Loucy (cell line): ENCODE results near the gene LCN12.
A peak's percentile ranks its signal among the peaks of the same experiment; 100 is the strongest.

Experiments used
- H2AFZ ChIP-seq: fragments of 200-600 bp; sonication (generic); 2 replicates; pipeline ENCODE4 v1.6.0; 2016; ENCODE audit warnings: antibody characterized with exemption, mild to moderate bottlenecking, low read length, moderate library complexity
- H3F3A ChIP-seq: fragments of 200-600 bp; 2 replicates; pipeline ENCODE4 v1.6.0; 2016; ENCODE audit warnings: antibody characterized with exemption, low read depth, mild to moderate bottlenecking
- H3K27me3 ChIP-seq: fragments of 200-600 bp; sonication (generic); 2 replicates; pipeline ENCODE4 v1.6.1; 2014; ENCODE audit warnings: low read length, mild to moderate bottlenecking; ENCODE audit not compliant: insufficient read depth, poor library complexity, severe bottlenecking
- H3K36me3 ChIP-seq: fragments of 200-600 bp; sonication (generic); 2 replicates; pipeline ENCODE4 v1.6.1; 2016; ENCODE audit warnings: low read length; ENCODE audit not compliant: insufficient read depth
- H3K4me1 ChIP-seq: fragments of 200-600 bp; sonication (generic); 2 replicates; pipeline ENCODE4 v1.5.1; 2014; ENCODE audit warnings: low read length, mild to moderate bottlenecking; ENCODE audit not compliant: insufficient read depth, poor library complexity, severe bottlenecking
- H3K4me2 ChIP-seq: fragments of 200-600 bp; sonication (generic); 2 replicates; pipeline ENCODE4 v1.6.0; 2014; ENCODE audit warnings: antibody characterized with exemption, low read length, low read depth, mild to moderate bottlenecking; ENCODE audit not compliant: poor library complexity, severe bottlenecking
- H3K4me3 ChIP-seq: fragments of 200-600 bp; sonication (generic); 2 replicates; pipeline ENCODE4 v1.5.1; 2014; ENCODE audit warnings: low read length, mild to moderate bottlenecking, mixed read lengths; ENCODE audit not compliant: poor library complexity, severe bottlenecking
- H3K79me2 ChIP-seq: fragments of 200-600 bp; sonication (generic); 2 replicates; pipeline ENCODE4 v1.6.1; 2014; ENCODE audit warnings: low read length; ENCODE audit not compliant: insufficient read depth
- H3K9ac ChIP-seq: fragments of 200-600 bp; sonication (generic); 2 replicates; pipeline ENCODE4 v1.6.0; 2014; ENCODE audit warnings: mild to moderate bottlenecking, low read depth, low read length, moderate library complexity; ENCODE audit not compliant: poor library complexity, severe bottlenecking
- H3K9me2 ChIP-seq: fragments of 200-600 bp; sonication (generic); replicated peaks from 2 replicates; pipeline ENCODE4 v1.6.1; 2016; ENCODE audit warnings: low read depth, low read length, mixed read lengths
- H3K9me3 ChIP-seq: fragments of 200-600 bp; sonication (generic); 2 replicates; pipeline ENCODE4 v1.6.1; 2014; ENCODE audit warnings: mild to moderate bottlenecking, antibody characterized with exemption, low read length, low read depth; ENCODE audit not compliant: insufficient read depth
- H4K20me1 ChIP-seq: fragments of 200-600 bp; sonication (generic); 2 replicates; pipeline ENCODE4 v1.6.0; 2014; ENCODE audit warnings: antibody characterized with exemption, low read length, mild to moderate bottlenecking; ENCODE audit not compliant: insufficient read depth, poor library complexity, severe bottlenecking
- CTCF ChIP-seq: fragments of 200-600 bp; sonication (generic); conservative IDR thresholded peaks from 2 replicates; pipeline ENCODE4 v1.5.1; 2014; ENCODE audit warnings: mild to moderate bottlenecking, antibody characterized with exemption, low read length
- EZH2phosphoT487 ChIP-seq: fragments of 200-600 bp; IDR thresholded peaks from 2 replicates; pipeline ENCODE4 v1.6.1; 2018; ENCODE audit warnings: antibody characterized with exemption, mild to moderate bottlenecking, moderate library complexity, borderline replicate concordance

LCN12 gene

GRCh38 chr9:136947955-136948510, 4.0 kb upstream of the LCN12 start:
- H4K20me1 ChIP-seq: peaks cover 11% of the 10 kb centered on the region
- H3K36me3 ChIP-seq: no peaks in the 10 kb centered on the region
- peaks cover 23% of the 10 kb centered on the region for H3K4me1 ChIP-seq
- H3K27me3 ChIP-seq: no peaks in the 10 kb centered on the region
- H3K9me3 ChIP-seq: no peaks in the 10 kb centered on the region
- H3K79me2 ChIP-seq: peaks cover 12% of the 10 kb centered on the region
- no peak overlapping the region for H3K4me3 ChIP-seq
- TF ChIP-seq EZH2phosphoT487 (no peak), CTCF (peak; percentile 59)
- H3K9me2 ChIP-seq: no peaks in the 10 kb centered on the region
- no peak overlapping the region for H3K4me2 ChIP-seq
- no peak overlapping the region for H3K9ac ChIP-seq
- no peak overlapping the region for H2AFZ ChIP-seq
- H3F3A ChIP-seq: no peaks in the 10 kb centered on the region

- Histone ChIP-seq H3K79me2 (no peaks in the 10 kb centered on the region), H2AFZ (peak overlapping the region; percentile 22; the same call in 1 of the 2 replicates), H4K20me1 (no peaks in the 10 kb centered on the region), H3K9me3 (no peaks in the 10 kb centered on the region), H3K9ac (peak overlapping the region; percentile 97), H3K9me2 (no peaks in the 10 kb centered on the region), H3K27me3 (no peaks in the 10 kb centered on the region), H3K4me2 (peak overlapping the region; percentile 93), H3K4me1 (peaks cover 17% of the 10 kb centered on the region), H3F3A (no peaks in the 10 kb centered on the region), H3K36me3 (no peaks in the 10 kb centered on the region), H3K4me3 (peak overlapping the region; percentile 79)
- TF ChIP-seq EZH2phosphoT487 (no peak), CTCF (no peak)
Measured at GRCh38 chr9:136949239-136949816, 2.7 kb upstream of the LCN12 start.

GRCh38 chr9:136949817-136950655, 2.0 kb upstream of the LCN12 start:
- Histone ChIP-seq H3K9ac (peak overlapping the region; percentile 97), H2AFZ (peak overlapping the region; percentile 59), H3F3A (no peaks in the 10 kb centered on the region), H3K4me3 (peak overlapping the region; percentile 79), H3K4me2 (peak overlapping the region; percentile 93), H3K27me3 (no peaks in the 10 kb centered on the region), H3K79me2 (no peaks in the 10 kb centered on the region), H3K36me3 (no peaks in the 10 kb centered on the region), H3K9me2 (no peaks in the 10 kb centered on the region), H3K9me3 (no peaks in the 10 kb centered on the region), H4K20me1 (no peaks in the 10 kb centered on the region), H3K4me1 (peaks cover 14% of the 10 kb centered on the region)
- TF ChIP-seq EZH2phosphoT487: no peak
- TF ChIP-seq CTCF: peak; percentile 31; the same call in 1 of the 2 replicates
